GM10266 (cell line): ENCODE measurements around the gene WSCD2.

Experiments
- DNase-seq: peaks from one replicate; pipeline ENCODE4 v3.0.0; 2012; ENCODE audit errors: extremely low spot score
- CTCF ChIP-seq: IDR thresholded peaks from 2 replicates; pipeline ENCODE4 v1.5.1; 2012; ENCODE audit warnings: mild to moderate bottlenecking, low read depth; ENCODE audit not compliant: control insufficient read depth, insufficient read depth; ENCODE audit errors: missing control alignments

Gene WSCD2

GRCh38 chr12:108090932-108091678 is 38.0 kb upstream of the WSCD2 start:
- no peak for TF ChIP-seq CTCF
- no peak for DNase-seq

GRCh38 chr12:108091679-108092051 is 37.4 kb upstream of the WSCD2 start:
- no peak for TF ChIP-seq CTCF
- DNase-seq = no peak

- no peak for DNase-seq
- TF ChIP-seq CTCF = no peak
Measured at GRCh38 chr12:108093209-108093608, 35.9 kb upstream of the WSCD2 start.

- no peak for DNase-seq
- no peak for TF ChIP-seq CTCF
Measured at GRCh38 chr12:108094056-108094649, 34.9 kb upstream of the WSCD2 start.

- no peak for DNase-seq
- TF ChIP-seq CTCF = no peak
Measured at GRCh38 chr12:108097160-108097911, 31.8 kb upstream of the WSCD2 start.

- DNase-seq = no peak
- TF ChIP-seq CTCF = no peak
Measured at GRCh38 chr12:108098374-108098773, 30.7 kb upstream of the WSCD2 start.

GRCh38 chr12:108099073-108099472 is 30.0 kb upstream of the WSCD2 start:
- peak; percentile 22 for TF ChIP-seq CTCF
- DNase-seq = no peak
